SK-N-SH (cell line): ENCODE measurements around the gene DENND10.

ENCODE experiments used
- NFIC ChIP-seq: IDR thresholded peaks from 2 replicates; pipeline ENCODE4 v1.4.0; 2012; ENCODE audit warnings: borderline replicate concordance
- NRF1 ChIP-seq: IDR thresholded peaks from 2 replicates; pipeline ENCODE4 v1.6.1; 2012; ENCODE audit warnings: low read depth, mild to moderate bottlenecking, low read length
- POLR2AphosphoS5 ChIP-seq: IDR thresholded peaks from 2 replicates; pipeline ENCODE4 v1.6.1; 2012; ENCODE audit warnings: low read depth, low read length
- SIN3A ChIP-seq: IDR thresholded peaks from 2 replicates; pipeline ENCODE4 v1.6.1; 2012; ENCODE audit warnings: low read depth, mild to moderate bottlenecking, low read length, moderate library complexity, borderline replicate concordance
- SMC3 ChIP-seq: IDR thresholded peaks from 2 replicates; pipeline ENCODE4 v1.6.1; 2012; ENCODE audit warnings: low read depth, low read length, improper control_type of control experiment
- TAF1 ChIP-seq: IDR thresholded peaks from 2 replicates; pipeline ENCODE4 v1.6.1; 2012; ENCODE audit warnings: low read depth, mild to moderate bottlenecking, low read length, moderate library complexity, borderline replicate concordance
- YY1 ChIP-seq: IDR thresholded peaks from 2 replicates; pipeline ENCODE4 v1.4.0; 2012; ENCODE audit warnings: low read depth, mild to moderate bottlenecking
- TF ChIP-seq, protein P1 (sequence below): fragments of 200-600 bp; sonication (generic); IDR thresholded peaks from 2 replicates; pipeline ENCODE4 v1.6.1; 2017; ENCODE audit warnings: antibody characterized with exemption, mild to moderate bottlenecking, moderate library complexity
- TF ChIP-seq, protein P2 (sequence below): IDR thresholded peaks from 2 replicates; pipeline ENCODE4 v1.4.0; 2012; ENCODE audit warnings: low read depth

DNA sequence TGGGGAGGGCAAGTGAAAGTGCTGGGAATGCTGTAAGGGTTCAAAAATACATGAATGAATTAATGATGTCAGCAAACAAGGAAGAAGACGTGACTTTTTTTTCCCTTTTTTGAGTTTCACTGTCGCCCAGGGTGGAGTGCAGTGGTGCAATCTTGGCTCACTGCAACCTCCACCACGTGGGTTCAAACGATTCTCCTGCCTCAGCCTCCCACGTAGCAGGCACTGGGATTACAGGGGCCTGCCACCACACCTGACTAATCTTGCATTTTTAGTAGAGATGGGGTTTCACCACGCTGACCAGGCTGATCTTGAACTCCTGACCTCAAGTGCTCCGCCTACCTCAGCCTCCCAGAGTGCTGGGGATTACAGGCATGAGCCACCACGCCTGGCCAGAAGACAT is 30.0 kb downstream of the DENND10 start:
- TF ChIP-seq, protein P1, sequence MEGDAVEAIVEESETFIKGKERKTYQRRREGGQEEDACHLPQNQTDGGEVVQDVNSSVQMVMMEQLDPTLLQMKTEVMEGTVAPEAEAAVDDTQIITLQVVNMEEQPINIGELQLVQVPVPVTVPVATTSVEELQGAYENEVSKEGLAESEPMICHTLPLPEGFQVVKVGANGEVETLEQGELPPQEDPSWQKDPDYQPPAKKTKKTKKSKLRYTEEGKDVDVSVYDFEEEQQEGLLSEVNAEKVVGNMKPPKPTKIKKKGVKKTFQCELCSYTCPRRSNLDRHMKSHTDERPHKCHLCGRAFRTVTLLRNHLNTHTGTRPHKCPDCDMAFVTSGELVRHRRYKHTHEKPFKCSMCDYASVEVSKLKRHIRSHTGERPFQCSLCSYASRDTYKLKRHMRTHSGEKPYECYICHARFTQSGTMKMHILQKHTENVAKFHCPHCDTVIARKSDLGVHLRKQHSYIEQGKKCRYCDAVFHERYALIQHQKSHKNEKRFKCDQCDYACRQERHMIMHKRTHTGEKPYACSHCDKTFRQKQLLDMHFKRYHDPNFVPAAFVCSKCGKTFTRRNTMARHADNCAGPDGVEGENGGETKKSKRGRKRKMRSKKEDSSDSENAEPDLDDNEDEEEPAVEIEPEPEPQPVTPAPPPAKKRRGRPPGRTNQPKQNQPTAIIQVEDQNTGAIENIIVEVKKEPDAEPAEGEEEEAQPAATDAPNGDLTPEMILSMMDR = no peak
- no peak for TF ChIP-seq NFIC
- TF ChIP-seq POLR2AphosphoS5 = no peak
- TF ChIP-seq YY1 = no peak
- TF ChIP-seq, protein P2, sequence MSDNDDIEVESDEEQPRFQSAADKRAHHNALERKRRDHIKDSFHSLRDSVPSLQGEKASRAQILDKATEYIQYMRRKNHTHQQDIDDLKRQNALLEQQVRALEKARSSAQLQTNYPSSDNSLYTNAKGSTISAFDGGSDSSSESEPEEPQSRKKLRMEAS = no peak
- TF ChIP-seq NRF1 = no peak
- no peak for TF ChIP-seq SMC3
- TF ChIP-seq SIN3A = no peak
- no peak for TF ChIP-seq TAF1
